K562 (cell line): Measurements from ENCODE around the gene BTRC. TPM values are rescaled to one million over a fixed set of nuclear protein-coding genes. Genes with fewer than 3 reads are reported as not detected.

Experiments used
- ATF1 ChIP-seq, 2 experiments: fragments of 450-650 bp in 1 of 2; IDR thresholded peaks; 2 replicates each; pipeline ENCODE4 v1.6.1; 2016; ENCODE audit warnings: missing compliant biosample characterization in 1 of 2, missing genetic modification characterization in 1 of 2
- ATF2 ChIP-seq: sonication (generic); formaldehyde crosslinking; IDR thresholded peaks from 2 replicates; pipeline ENCODE4 v1.8.1; 2022; ENCODE audit warnings: missing genetic modification reagents
- BHLHE40 ChIP-seq: IDR thresholded peaks from 2 replicates; pipeline ENCODE4 v1.6.1; 2011; ENCODE audit warnings: low read length, improper control_type of control experiment
- CBFA2T3 ChIP-seq: fragments of 450-650 bp; IDR thresholded peaks from 2 replicates; pipeline ENCODE4 v1.6.1; 2017
- DPF2 ChIP-seq: fragments of 450-650 bp; IDR thresholded peaks from 2 replicates; pipeline ENCODE4 v1.6.1; 2016
- HDAC6 ChIP-seq: IDR thresholded peaks from 2 replicates; pipeline ENCODE4 v1.6.1; 2012; ENCODE audit warnings: low read depth, mild to moderate bottlenecking, control low read depth, inconsistent platforms, low read length, moderate library complexity
- HMG20B ChIP-seq: fragments of 250-450 bp; sonication (Bioruptor Pico); IDR thresholded peaks from 2 replicates; pipeline ENCODE4 v1.5.0; 2021; ENCODE audit warnings: mild to moderate bottlenecking
- KDM1A ChIP-seq, 2 experiments: fragments of 450-650 bp; IDR thresholded peaks; 2 replicates each; pipeline ENCODE4 v1.6.1; 2016; ENCODE audit warnings: mild to moderate bottlenecking in 2 of 2
- MAFG ChIP-seq: fragments of 450-650 bp; conservative IDR thresholded peaks from 2 replicates; pipeline ENCODE4 v1.6.1; 2016; ENCODE audit warnings: missing genetic modification characterization, missing compliant biosample characterization
- MCM2 ChIP-seq: fragments of 450-650 bp; IDR thresholded peaks from 2 replicates; pipeline ENCODE4 v1.6.1; 2017; ENCODE audit warnings: low read depth, mild to moderate bottlenecking
- MCM7 ChIP-seq, 2 experiments: fragments of 450-650 bp; IDR thresholded peaks; 2 replicates each; pipeline ENCODE4 v1.6.1; 2016 to 2018
- MEF2D ChIP-seq: conservative IDR thresholded peaks from 2 replicates; pipeline ENCODE4 v1.6.1; 2016; ENCODE audit warnings: low read depth, missing genetic modification characterization, missing compliant biosample characterization
- NCOA4 ChIP-seq: fragments of 450-650 bp; IDR thresholded peaks from 2 replicates; pipeline ENCODE4 v1.6.1; 2018; ENCODE audit warnings: mild to moderate bottlenecking; ENCODE audit not compliant: partially characterized antibody
- NRF1 ChIP-seq, 2 experiments: fragments of 450-650 bp; IDR thresholded peaks in 1 of 2; conservative IDR thresholded peaks in 1 of 2; 2 replicates each; pipeline ENCODE4 v1.6.1; 2014; ENCODE audit warnings: mild to moderate bottlenecking in 2 of 2
- RAD51 ChIP-seq: fragments of 450-650 bp; IDR thresholded peaks from 2 replicates; pipeline ENCODE4 v1.7.1; 2016; ENCODE audit warnings: low read depth, mild to moderate bottlenecking, borderline replicate concordance
- RCOR1 ChIP-seq, 2 experiments: IDR thresholded peaks; 2 replicates each; pipeline ENCODE4 v1.6.1; 2012; ENCODE audit warnings: low read depth in 2 of 2, low read length in 2 of 2, borderline replicate concordance in 1 of 2, improper control_type of control experiment in 1 of 2
- SMARCC2 ChIP-seq: fragments of 450-650 bp; IDR thresholded peaks from 2 replicates; pipeline ENCODE4 v1.6.1; 2017; ENCODE audit warnings: antibody characterized with exemption, moderate library complexity, mild to moderate bottlenecking, low read depth
- SNAPC5 ChIP-seq: fragments of 250-450 bp; sonication (Bioruptor Pico); IDR thresholded peaks from 2 replicates; pipeline ENCODE4 v1.8.0; 2021; ENCODE audit warnings: moderate library complexity, mild to moderate bottlenecking, inconsistent platforms
- TFE3 ChIP-seq: fragments of 450-650 bp; formaldehyde crosslinking; IDR thresholded peaks from 2 replicates; pipeline ENCODE4 v1.4.0; 2020; ENCODE audit warnings: mild to moderate bottlenecking, mixed read lengths
- TSC22D4 ChIP-seq: fragments of 450-650 bp; IDR thresholded peaks from 2 replicates; pipeline ENCODE4 v1.6.1; 2016; ENCODE audit warnings: missing genetic modification characterization, missing biosample characterization, control low read depth
- ZNF282 ChIP-seq: sonication (generic); formaldehyde crosslinking; IDR thresholded peaks from 2 replicates; pipeline ENCODE4 v1.8.1; 2023; ENCODE audit warnings: missing genetic modification reagents
- ZNF408 ChIP-seq: fragments of 250-450 bp; sonication (Bioruptor Pico); IDR thresholded peaks from 2 replicates; pipeline ENCODE4 v1.4.0; 2020; ENCODE audit warnings: low read depth, mild to moderate bottlenecking, moderate library complexity
- polyA plus RNA-seq, 8 experiments: library from polyadenylated mRNA; depleted of rRNA in 4 of 8; stranded (reverse) in 5 of 8; unstranded in 3 of 8; fragments of >200 nt; fragmentation: Nextera tagmentation in 2 of 8; fragmentation: Illumina TruSeq in 1 of 8; extraction: Ambion mirVana in 2 of 8; extraction: Trizol in 1 of 8; gene quantifications; 2 replicates each; pipeline versions ENCODE4 v1.2.1 to v1.2.3, GENCODE V29; 2011 to 2014; ENCODE audit warnings: inconsistent platforms in 1 of 8, missing spikeins in 1 of 8
- total RNA-seq, 7 experiments: library from RNA; depleted of rRNA in 6 of 7; stranded (reverse); fragments of >200 nt in 6 of 7; fragmentation: Illumina TruSeq in 2 of 7; extraction: Trizol in 2 of 7; gene quantifications; 2 replicates each; pipeline versions ENCODE4 v1.2.1 to v1.2.3, GENCODE V29; 2011 to 2021; ENCODE audit warnings: low replicate concordance in 1 of 7
- TF ChIP-seq, protein P1 (sequence below): fragments of 450-650 bp; IDR thresholded peaks from 2 replicates; pipeline ENCODE4 v1.6.1; 2017; ENCODE audit warnings: antibody characterized with exemption, mild to moderate bottlenecking

Gene BTRC
- total and polyA plus RNA-seq, 9 of the 15 experiments (the other 6 are each of a cell fraction or from before 2014, with no cell fraction given) = 1.6 to 15.4 (median 7.0) TPM

GRCh38 chr10:101588879-101589278 is 234.9 kb downstream of the BTRC start (continued):
- TF ChIP-seq SNAPC5 (CRISPR knock-in tag) = no peak
- TF ChIP-seq TSC22D4 (tag) = no peak
- TF ChIP-seq, protein P1, sequence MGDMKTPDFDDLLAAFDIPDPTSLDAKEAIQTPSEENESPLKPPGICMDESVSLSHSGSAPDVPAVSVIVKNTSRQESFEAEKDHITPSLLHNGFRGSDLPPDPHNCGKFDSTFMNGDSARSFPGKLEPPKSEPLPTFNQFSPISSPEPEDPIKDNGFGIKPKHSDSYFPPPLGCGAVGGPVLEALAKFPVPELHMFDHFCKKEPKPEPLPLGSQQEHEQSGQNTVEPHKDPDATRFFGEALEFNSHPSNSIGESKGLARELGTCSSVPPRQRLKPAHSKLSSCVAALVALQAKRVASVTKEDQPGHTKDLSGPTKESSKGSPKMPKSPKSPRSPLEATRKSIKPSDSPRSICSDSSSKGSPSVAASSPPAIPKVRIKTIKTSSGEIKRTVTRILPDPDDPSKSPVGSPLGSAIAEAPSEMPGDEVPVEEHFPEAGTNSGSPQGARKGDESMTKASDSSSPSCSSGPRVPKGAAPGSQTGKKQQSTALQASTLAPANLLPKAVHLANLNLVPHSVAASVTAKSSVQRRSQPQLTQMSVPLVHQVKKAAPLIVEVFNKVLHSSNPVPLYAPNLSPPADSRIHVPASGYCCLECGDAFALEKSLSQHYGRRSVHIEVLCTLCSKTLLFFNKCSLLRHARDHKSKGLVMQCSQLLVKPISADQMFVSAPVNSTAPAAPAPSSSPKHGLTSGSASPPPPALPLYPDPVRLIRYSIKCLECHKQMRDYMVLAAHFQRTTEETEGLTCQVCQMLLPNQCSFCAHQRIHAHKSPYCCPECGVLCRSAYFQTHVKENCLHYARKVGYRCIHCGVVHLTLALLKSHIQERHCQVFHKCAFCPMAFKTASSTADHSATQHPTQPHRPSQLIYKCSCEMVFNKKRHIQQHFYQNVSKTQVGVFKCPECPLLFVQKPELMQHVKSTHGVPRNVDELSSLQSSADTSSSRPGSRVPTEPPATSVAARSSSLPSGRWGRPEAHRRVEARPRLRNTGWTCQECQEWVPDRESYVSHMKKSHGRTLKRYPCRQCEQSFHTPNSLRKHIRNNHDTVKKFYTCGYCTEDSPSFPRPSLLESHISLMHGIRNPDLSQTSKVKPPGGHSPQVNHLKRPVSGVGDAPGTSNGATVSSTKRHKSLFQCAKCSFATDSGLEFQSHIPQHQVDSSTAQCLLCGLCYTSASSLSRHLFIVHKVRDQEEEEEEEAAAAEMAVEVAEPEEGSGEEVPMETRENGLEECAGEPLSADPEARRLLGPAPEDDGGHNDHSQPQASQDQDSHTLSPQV = no peak
- no peak for TF ChIP-seq MCM7 (IDR thresholded peaks at IDR 0.05)
- TF ChIP-seq KDM1A (IDR thresholded peaks at IDR 0.05) = 0 out of 4 replicates have a peak, but pooled peaks of 1 of the 2 experiments have one; percentile 2
- no peak for TF ChIP-seq MEF2D
- TF ChIP-seq MAFG (tag) = no peak
- TF ChIP-seq ZNF408 (CRISPR knock-in tag) = no peak
- TF ChIP-seq BHLHE40 = no peak
- TF ChIP-seq HDAC6 = no peak
- no peak for TF ChIP-seq NCOA4
- no peak for TF ChIP-seq RAD51
- TF ChIP-seq NRF1 (conservative IDR thresholded peaks at IDR 0.05 in 1 of 2, IDR thresholded peaks at IDR 0.05 in 1 of 2) = no peak
- no peak for TF ChIP-seq ATF1 (CRISPR knock-in tag; IDR thresholded peaks at IDR 0.05)
- peak; percentile 34 for TF ChIP-seq ATF1 (tag; IDR thresholded peaks at IDR 0.05)
- TF ChIP-seq HMG20B = no peak
- no peak for TF ChIP-seq CBFA2T3
- TF ChIP-seq RCOR1 (IDR thresholded peaks at IDR 0.05; ENCODE audit: borderline replicate concordance in 1 of 2, low read depth in 2 of 2, low read length in 2 of 2) = 0 out of 4 replicates have a peak, but pooled peaks of 1 of the 2 experiments have one; percentile 10
- no peak for TF ChIP-seq ZNF282 (CRISPR knock-in tag)
- no peak for TF ChIP-seq TFE3 (CRISPR knock-in tag)
- peak; percentile 63 for TF ChIP-seq DPF2
- no peak for TF ChIP-seq ATF2
- TF ChIP-seq MCM2 = no peak
- TF ChIP-seq SMARCC2 = peak; percentile 36; the same call in 1 of the 2 replicates
